ENCODE results near the gene TNRC18. TPM values are rescaled to one million over a fixed set of nuclear protein-coding genes. Genes with fewer than 3 reads are reported as not detected.

TNRC18 gene
- total and polyA plus RNA-seq, 9 of the 15 experiments (the other 6 are each of a cell fraction or from before 2014, with no cell fraction given) = 0.03 to 43.2 (median 18.0) TPM

GRCh38 chr7:5437987-5438386, 14.4 kb upstream of the TNRC18 start:
- intact Hi-C loops (cut with micrococcal nuclease) (no loop called here), in situ Hi-C loops (cut with MboI) (no loop called here)
- Histone ChIP-seq H3K4me3 (no peak overlapping the region), H3K4me2 (ENCODE audit: insufficient read depth, low read length) (no peak overlapping the region), H3K27ac (ENCODE audit: extremely low read depth, low read depth, low read length) (no peak overlapping the region), H3K4me1 (replicated peaks in 1 of 2; ENCODE audit: control insufficient read depth in 2 of 2, insufficient read depth in 2 of 2, low read length in 2 of 2) (peaks cover 5 to 23% of the 10 kb centered on the region in 2 experiments; a peak in 4 of 5 replicates), H3K36me3 (ENCODE audit: control insufficient read depth, insufficient read depth, low read length) (no peaks in the 10 kb centered on the region), H3K9me3 (replicated peaks; ENCODE audit: control insufficient read depth, insufficient read depth, low read depth, low read length) (no peaks in the 10 kb centered on the region), H3K9ac (ENCODE audit: insufficient read depth in 1 of 2, low read depth in 2 of 2, low read length in 2 of 2) (0 out of 4 replicates have a peak overlapping the region, but pooled peaks of 1 of the 2 experiments have one; percentile 69), H4K20me1 (replicated peaks; ENCODE audit: control insufficient read depth, insufficient read depth, low read length) (0 out of 2 replicates have a peak, but pooled peaks cover 3% of the 10 kb centered on the region), H3K9me1 (ENCODE audit: control insufficient read depth, insufficient read depth, low read length) (no peaks in the 10 kb centered on the region), H3K79me2 (ENCODE audit: control insufficient read depth, insufficient read depth, low read length) (no peaks in the 10 kb centered on the region), H3K27me3 (ENCODE audit: control insufficient read depth in 2 of 2, insufficient read depth in 2 of 2, low read length in 2 of 2) (no peaks in the 10 kb centered on the region), H2AFZ (ENCODE audit: low read depth, low read length) (no peak overlapping the region)
- ChIA-PET CTCF (ENCODE audit: low intra/inter-chr PET ratio) (no interaction called here), POLR2A (no interaction called here)
- 50% methylated on average over 5 of the region's 5 CpGs for WGBS (ENCODE audit: insufficient coverage, low coverage, missing lambda C conversion rate)
- no peak for DNase-seq (ENCODE audit: extremely low read depth in 1 of 4, low spot score in 3 of 4)
- no peak for ATAC-seq
- BruUV-seq (replicated peaks) = no TSS peak
- FAIRE-seq = no peak
- TF ChIP-seq CHD2 (IDR thresholded peaks at IDR 0.05; ENCODE audit: low read depth, low read length) (no peak), PHF21A (IDR thresholded peaks at IDR 0.05; ENCODE audit: borderline replicate concordance, low read depth) (no peak), MAFG (tag; conservative IDR thresholded peaks at IDR 0.05) (no peak), CREBBP (IDR thresholded peaks at IDR 0.05; ENCODE audit: low read depth, low read length) (no peak), CEBPG (CRISPR knock-in tag; IDR thresholded peaks at IDR 0.05) (no peak), CEBPG (tag; conservative IDR thresholded peaks at IDR 0.05 in 1 of 2, IDR thresholded peaks at IDR 0.05 in 1 of 2) (no peak), EP400 (IDR thresholded peaks at IDR 0.05) (no peak), ZBED1 (IDR thresholded peaks at IDR 0.05) (no peak), TGIF2 (CRISPR knock-in tag; IDR thresholded peaks at IDR 0.05) (no peak), ZBTB34 (CRISPR knock-in tag; IDR thresholded peaks at IDR 0.05) (no peak), RCOR1 (IDR thresholded peaks at IDR 0.05; ENCODE audit: borderline replicate concordance in 1 of 2, low read depth in 2 of 2, low read length in 2 of 2) (no peak), GTF2E2 (tag; IDR thresholded peaks at IDR 0.05) (no peak), RBM17 (IDR thresholded peaks at IDR 0.05; ENCODE audit: borderline replicate concordance, low read depth, low read length) (no peak), HDAC1 (IDR thresholded peaks at IDR 0.05) (no peak), TBL1XR1 (IDR thresholded peaks at IDR 0.05; ENCODE audit: low read length in 2 of 2) (no peak)
